GM12872 (cell line): Measurements from ENCODE around the gene WFDC5.

Experiments
- TF ChIP-seq, protein P1 (sequence below): IDR thresholded peaks from 3 replicates; pipeline ENCODE4 v1.5.1; 2011; ENCODE audit warnings: low read depth, mild to moderate bottlenecking, low read length, moderate library complexity; ENCODE audit not compliant: insufficient read depth

WFDC5 gene

DNA sequence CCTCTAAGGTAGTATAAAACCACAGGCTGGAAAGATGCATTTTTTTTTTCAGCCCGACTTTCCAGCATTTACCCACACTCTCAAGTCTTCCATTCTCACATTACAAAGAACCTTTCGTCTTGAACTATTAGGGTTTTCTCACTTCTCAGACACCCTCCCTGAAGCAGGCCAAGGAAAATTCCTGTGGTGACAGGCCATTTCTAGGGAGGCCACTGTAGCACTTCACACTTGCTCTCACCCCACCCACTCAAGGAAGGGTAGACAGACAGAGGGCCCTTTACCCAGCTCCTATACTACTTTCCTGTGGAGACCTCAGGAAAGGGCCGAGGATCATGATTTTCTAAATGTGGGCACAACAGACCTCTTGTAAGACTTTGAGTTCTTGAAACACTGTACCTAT is 41.8 kb downstream of the WFDC5 start:
- TF ChIP-seq, protein P1, sequence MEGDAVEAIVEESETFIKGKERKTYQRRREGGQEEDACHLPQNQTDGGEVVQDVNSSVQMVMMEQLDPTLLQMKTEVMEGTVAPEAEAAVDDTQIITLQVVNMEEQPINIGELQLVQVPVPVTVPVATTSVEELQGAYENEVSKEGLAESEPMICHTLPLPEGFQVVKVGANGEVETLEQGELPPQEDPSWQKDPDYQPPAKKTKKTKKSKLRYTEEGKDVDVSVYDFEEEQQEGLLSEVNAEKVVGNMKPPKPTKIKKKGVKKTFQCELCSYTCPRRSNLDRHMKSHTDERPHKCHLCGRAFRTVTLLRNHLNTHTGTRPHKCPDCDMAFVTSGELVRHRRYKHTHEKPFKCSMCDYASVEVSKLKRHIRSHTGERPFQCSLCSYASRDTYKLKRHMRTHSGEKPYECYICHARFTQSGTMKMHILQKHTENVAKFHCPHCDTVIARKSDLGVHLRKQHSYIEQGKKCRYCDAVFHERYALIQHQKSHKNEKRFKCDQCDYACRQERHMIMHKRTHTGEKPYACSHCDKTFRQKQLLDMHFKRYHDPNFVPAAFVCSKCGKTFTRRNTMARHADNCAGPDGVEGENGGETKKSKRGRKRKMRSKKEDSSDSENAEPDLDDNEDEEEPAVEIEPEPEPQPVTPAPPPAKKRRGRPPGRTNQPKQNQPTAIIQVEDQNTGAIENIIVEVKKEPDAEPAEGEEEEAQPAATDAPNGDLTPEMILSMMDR: no peak

DNA sequence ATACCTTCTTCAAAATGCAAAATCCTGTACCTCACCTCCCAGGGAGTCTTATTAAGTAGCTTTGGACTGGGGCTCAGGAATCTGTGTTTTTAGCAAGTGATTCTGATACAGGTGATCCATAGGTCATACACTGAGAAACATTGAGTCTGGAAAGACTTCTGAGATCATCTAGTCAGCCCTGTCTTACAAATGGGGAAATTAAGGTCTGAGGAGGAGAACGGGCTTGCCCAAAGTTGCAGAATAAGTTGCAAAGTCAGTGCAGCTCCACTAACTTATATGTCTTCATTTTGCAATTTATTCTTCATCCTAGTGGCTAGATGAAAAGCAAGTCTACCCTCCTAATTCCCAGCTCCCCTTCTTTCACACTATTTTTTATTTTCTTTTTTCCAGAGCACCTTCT is 42.9 kb downstream of the WFDC5 start:
- TF ChIP-seq, protein P1: no peak

DNA sequence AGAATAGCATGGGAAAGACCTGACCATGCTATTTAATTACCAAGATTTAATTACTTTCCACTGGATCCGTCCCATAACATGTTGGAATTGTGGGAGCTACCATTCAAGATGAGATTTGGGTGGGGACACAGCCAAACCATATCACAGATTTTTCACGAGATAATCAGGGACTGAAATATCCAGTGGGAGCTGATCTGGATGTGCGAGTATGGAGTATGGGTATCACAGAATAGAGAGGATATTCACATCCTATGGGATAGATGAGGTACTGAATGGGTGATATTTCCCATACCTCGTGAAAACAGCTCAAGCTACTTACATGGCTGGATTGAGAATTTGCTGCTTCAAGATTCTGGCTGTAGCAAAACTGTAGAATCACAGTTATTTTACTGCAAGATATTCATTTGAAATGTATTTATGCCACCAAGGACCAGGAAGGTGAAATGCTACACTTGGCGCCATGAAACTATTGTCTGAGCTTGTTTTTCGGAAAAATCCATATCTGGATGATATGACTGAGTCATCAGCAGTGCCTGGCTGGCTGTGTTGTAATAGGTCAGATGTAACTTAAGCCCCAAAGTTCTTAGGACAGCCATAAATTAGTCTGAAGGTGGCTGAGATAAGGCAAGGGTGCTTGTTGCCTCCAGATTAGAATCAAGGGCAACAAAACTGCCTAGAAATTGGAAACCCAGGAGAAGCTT is 43.9 kb downstream of the WFDC5 start:
- TF ChIP-seq, protein P1: no peak

DNA sequence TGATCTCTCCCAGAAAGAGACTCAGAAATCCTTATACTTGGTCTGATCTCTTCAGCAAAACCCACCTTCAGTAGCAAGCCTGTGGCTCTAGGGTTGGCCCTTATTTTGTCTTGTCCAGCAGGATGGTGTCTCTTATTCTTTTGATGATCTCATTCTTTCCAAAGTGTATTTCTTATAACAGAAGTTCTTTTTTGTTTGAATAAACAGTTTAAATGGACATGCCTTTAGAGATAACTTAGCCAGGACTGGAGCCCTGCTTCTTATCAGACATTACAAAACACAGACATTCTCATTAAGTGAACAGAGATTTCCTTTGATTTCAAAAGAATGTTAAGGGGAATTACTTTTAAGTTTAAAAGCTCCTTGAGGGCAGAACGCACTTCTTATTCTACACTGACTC is 45.7 kb downstream of the WFDC5 start:
- TF ChIP-seq, protein P1: no peak

DNA sequence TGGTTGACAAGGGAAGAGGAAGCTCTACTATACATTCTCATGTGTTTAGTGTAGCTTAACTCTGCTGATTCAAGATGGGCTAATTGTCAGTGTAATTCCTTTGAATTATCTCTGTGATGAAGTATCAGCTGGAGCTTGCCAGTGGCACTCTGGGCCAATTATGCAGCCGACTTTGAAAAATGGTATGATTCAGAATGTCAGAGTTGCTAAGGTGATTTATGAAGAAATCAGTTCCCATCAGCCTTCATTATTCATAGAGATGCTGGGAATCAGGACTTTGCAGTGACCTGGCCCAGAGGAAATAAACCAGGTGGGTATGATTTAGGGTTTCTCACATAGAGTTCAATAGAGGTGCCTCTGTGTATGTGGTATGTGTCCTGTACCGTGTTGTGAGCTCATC is 47.4 kb downstream of the WFDC5 start:
- TF ChIP-seq, protein P1: no peak

DNA sequence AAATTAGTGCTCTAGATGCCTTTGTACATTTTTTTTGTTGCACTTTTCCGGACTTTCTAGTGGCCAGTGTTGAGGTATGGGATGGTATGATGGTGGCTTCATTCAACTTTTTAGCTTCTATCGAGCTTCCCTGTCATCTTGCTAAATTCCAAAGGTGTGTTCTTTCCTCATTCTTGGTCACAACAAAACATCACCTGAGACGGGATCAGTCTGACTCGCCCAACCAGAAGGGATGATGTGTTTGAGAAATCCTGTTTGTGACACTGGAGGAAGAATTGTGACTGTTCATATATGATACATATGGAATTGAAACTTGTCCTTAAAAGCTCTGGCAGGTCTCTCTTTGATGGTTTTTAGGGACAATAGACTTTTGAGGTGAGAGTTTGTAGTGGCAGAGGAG is 47.9 kb downstream of the WFDC5 start:
- TF ChIP-seq, protein P1: no peak

DNA sequence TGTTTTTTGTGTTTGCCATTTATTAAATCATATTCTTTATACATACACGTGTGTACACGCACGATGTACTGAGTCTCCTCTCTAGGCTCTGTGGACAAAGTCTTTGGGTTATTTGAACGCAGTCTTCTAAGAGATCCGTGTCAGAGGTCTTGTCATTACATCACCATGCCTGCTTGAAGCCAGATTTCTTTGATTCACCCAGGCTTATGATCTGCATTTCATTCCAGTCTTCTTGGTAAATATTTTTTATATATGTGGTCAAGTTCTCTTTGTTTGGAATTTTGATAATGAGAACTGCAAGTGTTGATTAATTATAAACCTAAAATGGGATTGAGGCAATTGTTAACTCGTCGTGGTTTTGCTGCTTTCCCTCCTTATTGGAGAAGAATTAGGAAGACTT is 48.6 kb downstream of the WFDC5 start:
- TF ChIP-seq, protein P1: no peak
